Measurements from ENCODE around the gene ALDOB. TPM values are rescaled to one million over a fixed set of nuclear protein-coding genes. Genes with fewer than 3 reads are reported as not detected.

ALDOB gene
- total and polyA plus RNA-seq, 2 of the 8 experiments (the other 6 are each of a cell fraction or from before 2014, with no cell fraction given), result not detected

- Histone ChIP-seq H3K4me3 (ENCODE audit: extremely low read depth in 1 of 4, insufficient read depth in 2 of 4, low read depth in 3 of 4, low read length in 4 of 4) (no peak overlapping the region), H3K18ac (ENCODE audit: extremely low read depth, low read length) (no peak overlapping the region), H3K4me1 (replicated peaks in 1 of 4; ENCODE audit: control insufficient read depth in 3 of 4, insufficient read depth in 4 of 4, low read length in 3 of 4) (no peaks in the 10 kb centered on the region), H2BK5ac (ENCODE audit: low read depth, low read length) (no peak overlapping the region), H3K23ac (ENCODE audit: insufficient read length) (no peak overlapping the region), H3K23me2 (ENCODE audit: low read depth, low read length) (no peaks in the 10 kb centered on the region; the same call in 1 of the 2 replicates), H2BK15ac (ENCODE audit: low read length) (no peak overlapping the region), H4K20me1 (replicated peaks in 1 of 2; ENCODE audit: control insufficient read depth in 1 of 2, insufficient read depth in 2 of 2, low read length in 2 of 2) (no peaks in the 10 kb centered on the region), H2BK12ac (ENCODE audit: low read depth, low read length) (no peak overlapping the region), H4K5ac (ENCODE audit: insufficient read length, low read depth, low read length) (no peak overlapping the region), H3K36me3 (ENCODE audit: control insufficient read depth in 2 of 4, insufficient read depth in 4 of 4, low read length in 3 of 4) (no peaks in the 10 kb centered on the region), H3K9ac (replicated peaks in 1 of 4; ENCODE audit: extremely low read depth in 1 of 4, low read depth in 3 of 4, low read length in 3 of 4) (no peak overlapping the region), H3K79me1 (ENCODE audit: low read depth, low read length) (no peaks in the 10 kb centered on the region), H3K14ac (ENCODE audit: insufficient read length) (no peak overlapping the region), H4K91ac (replicated peaks; ENCODE audit: insufficient read length, low read length) (no peak overlapping the region), H2AK5ac (ENCODE audit: low read depth, low read length) (no peak overlapping the region), H2BK120ac (replicated peaks; ENCODE audit: low read depth, low read length) (no peak overlapping the region), H4K8ac (ENCODE audit: extremely low read depth, insufficient read depth, low read length) (no peak overlapping the region), H3K27ac (ENCODE audit: low read depth, low read length) (no peak overlapping the region), H3K9me3 (ENCODE audit: insufficient read depth in 2 of 2, low read depth in 1 of 2, low read length in 1 of 2) (no peaks in the 10 kb centered on the region), H2AFZ (ENCODE audit: low read length) (no peak overlapping the region), H3K4ac (replicated peaks; ENCODE audit: insufficient read length, low read depth, low read length) (no peak overlapping the region), H3K27me3 (replicated peaks in 1 of 4; ENCODE audit: control insufficient read depth in 3 of 4, extremely low read depth in 1 of 4, insufficient read depth in 3 of 4, low read length in 3 of 4) (no peaks in the 10 kb centered on the region), H3K56ac (replicated peaks; ENCODE audit: insufficient read length, low read depth, low read length) (no peak overlapping the region), H2BK20ac (ENCODE audit: low read length) (no peak overlapping the region), H3K4me2 (ENCODE audit: insufficient read depth in 1 of 2, low read depth in 2 of 2, low read length in 2 of 2) (no peak overlapping the region), H3K79me2 (ENCODE audit: control insufficient read depth in 1 of 2, insufficient read depth in 2 of 2, low read length in 2 of 2) (no peaks in the 10 kb centered on the region)
- DNase-seq (ENCODE audit: low read depth in 1 of 2, low spot score in 2 of 2) (no peak), FAIRE-seq (no peak)
- ChIA-PET POLR2A (ENCODE audit: partially characterized antibody) (no interaction called here), CTCF (ENCODE audit: partially characterized antibody) (interaction anchor here (1.6 kb wide), 1 partner anchor 10 kb away, joined by 4 read pairs; no protein-coding TSS in a partner anchor)
- WGBS, 2 experiments (ENCODE audit: extremely low coverage in 1 of 2, insufficient coverage in 1 of 2, insufficient read length in 1 of 2, insufficient replicate concordance in 2 of 2, low coverage in 1 of 2, low lambda C conversion rate in 2 of 2, missing lambda C conversion rate in 1 of 2), result 89% methylated on average over 5 of the region's 5 CpGs; no CpG with 5 or more reads in 1 of the 2 experiments
- no peak for TF ChIP-seq SIRT6 (IDR thresholded peaks at IDR 0.05; ENCODE audit: low read length)
Measured at GRCh38 chr9:101421653-101422065, 13.9 kb downstream of the ALDOB start.
